PC-3 (cell line): ENCODE results near the gene VPS13A. TPM values are rescaled to one million over a fixed set of nuclear protein-coding genes. Genes with fewer than 3 reads are reported as not detected.

Source experiments
- ATAC-seq: fragments of 200-7000 bp; cut with Tn5 transposase; 2 replicates; pipeline ENCODE4 v1.9.1; 2020; ENCODE audit warnings: mild to moderate bottlenecking, moderate library complexity
- Bru-seq: library from RNA; stranded (reverse); fragments of 400-500 nt; gene quantifications from one replicate; lab custom pipeline; 2021; lab: Mats Ljungman, UMichigan
- BruChase-seq, 2 experiments: library from RNA; stranded (reverse); fragments of 400-500 nt; gene quantifications; one replicate each; lab custom pipeline; 2021; lab: Mats Ljungman, UMichigan
- BruUV-seq: library from RNA; stranded (reverse); fragments of 400-500 nt; replicated peaks from 2 replicates; lab custom pipeline; 2021; lab: Mats Ljungman, UMichigan
- CTCF ChIA-PET: fragments of 300-600 bp; sonication (Branson Sonifier 250); formaldehyde crosslinking; loops from one replicate; lab custom pipeline; 2022; ENCODE audit warnings: antibody characterized with exemption; lab: Charles Lee
- POLR2A ChIA-PET: fragments of 300-600 bp; sonication (Branson Sonifier 250); formaldehyde crosslinking; loops from one replicate; lab custom pipeline; 2022; ENCODE audit warnings: antibody characterized with exemption; ENCODE audit not compliant: unreplicated experiment; lab: Charles Lee
- DNase-seq: peaks from one replicate; pipeline ENCODE4 v3.0.0-alpha.2; 2015
- H2AFZ ChIP-seq: fragments of 300-600 bp; sonication (generic); 2 replicates; pipeline ENCODE4 v1.6.0; 2016; ENCODE audit warnings: antibody characterized with exemption, low read length
- H3F3A ChIP-seq: fragments of 300-600 bp; sonication (generic); one replicate; pipeline ENCODE4 v1.6.0; 2017; ENCODE audit warnings: antibody characterized with exemption, low read length, control low read depth, mild to moderate bottlenecking; ENCODE audit not compliant: unreplicated experiment
- H3K27ac ChIP-seq: fragments of 300-600 bp; sonication (generic); 2 replicates; pipeline ENCODE4 v1.5.1; 2016; ENCODE audit warnings: mild to moderate bottlenecking, low read length
- H3K27me3 ChIP-seq: fragments of 300-600 bp; sonication (generic); 2 replicates; pipeline ENCODE4 v1.6.1; 2016; ENCODE audit warnings: low read length, mixed read lengths
- H3K36me3 ChIP-seq: fragments of 300-600 bp; sonication (generic); 2 replicates; pipeline ENCODE4 v1.6.1; 2016; ENCODE audit warnings: low read depth, mixed run types, low read length, mixed read lengths
- H3K4me1 ChIP-seq: fragments of 300-600 bp; sonication (generic); 2 replicates; pipeline ENCODE4 v1.5.1; 2016; ENCODE audit warnings: low read length; ENCODE audit not compliant: insufficient read depth
- H3K4me2 ChIP-seq: fragments of 300-600 bp; sonication (generic); 2 replicates; pipeline ENCODE4 v1.6.0; 2016; ENCODE audit warnings: low read length
- H3K4me3 ChIP-seq: fragments of 300-600 bp; sonication (generic); 2 replicates; pipeline ENCODE4 v1.5.1; 2016; ENCODE audit warnings: mild to moderate bottlenecking, low read length, mixed read lengths
- H3K79me2 ChIP-seq: fragments of 300-600 bp; sonication (generic); 2 replicates; pipeline ENCODE4 v1.6.1; 2017; ENCODE audit warnings: low read length, mixed read lengths
- H3K9ac ChIP-seq: fragments of 300-600 bp; sonication (generic); 2 replicates; pipeline ENCODE4 v1.6.0; 2016; ENCODE audit warnings: mild to moderate bottlenecking, low read length
- H3K9me2 ChIP-seq: fragments of 300-600 bp; sonication (generic); replicated peaks from 2 replicates; pipeline ENCODE4 v1.6.1; 2016; ENCODE audit warnings: mixed run types, low read length, mixed read lengths
- H3K9me3 ChIP-seq: fragments of 300-600 bp; sonication (generic); 2 replicates; pipeline ENCODE4 v1.6.1; 2016; ENCODE audit warnings: low read length, mixed read lengths
- H4K20me1 ChIP-seq: fragments of 300-600 bp; sonication (generic); 2 replicates; pipeline ENCODE4 v1.6.1; 2016; ENCODE audit warnings: low read length, mixed read lengths
- EZH2 ChIP-seq: fragments of 300-600 bp; sonication (generic); IDR thresholded peaks from one replicate; pipeline ENCODE4 v1.6.1; 2017; ENCODE audit warnings: antibody characterized with exemption, mild to moderate bottlenecking, low read length; ENCODE audit not compliant: unreplicated experiment
- EZH2phosphoT487 ChIP-seq: fragments of 300-600 bp; sonication (generic); IDR thresholded peaks from 2 replicates; pipeline ENCODE4 v1.6.1; 2018; ENCODE audit warnings: mild to moderate bottlenecking, antibody characterized with exemption, low read length, borderline replicate concordance
- intact Hi-C: fragments of 100-400 bp; cut with micrococcal nuclease; formaldehyde crosslinking; loops from 2 replicates; pipeline ENCODE4 v1.9.0; 2023
- long read RNA-seq: library from polyadenylated mRNA; unstranded; transcript quantifications from one replicate; pipeline ENCODE4 v2.0.0, GENCODE V29; 2021; ENCODE audit not compliant: unreplicated experiment
- total RNA-seq: library from RNA; depleted of rRNA; stranded (reverse); fragments of >200 nt; gene quantifications from 2 replicates; pipeline ENCODE4 v1.2.3, GENCODE V29; 2014; rRNA removed
- TF ChIP-seq, protein P1 (sequence below): fragments of 300-600 bp; sonication (generic); conservative IDR thresholded peaks from 2 replicates; pipeline ENCODE4 v1.5.1; 2017; ENCODE audit warnings: antibody characterized with exemption, low read depth, mild to moderate bottlenecking, low read length

Gene VPS13A
- total RNA-seq, result 12.0 and 17.5 TPM in 2 replicates
- Bru-seq, nascent RNA, result percentile 68 among the genes with signal in this experiment
- percentile 62 among the genes with signal in this experiment for BruChase-seq, experiment 1, labeled RNA remaining after a 6-hour chase
- percentile 70 among the genes with signal in this experiment for BruChase-seq, experiment 2, labeled RNA remaining after a 2-hour chase
- long read RNA-seq, partial matches to known transcripts, result 2 of 4 reads
- long read RNA-seq, other reads (novel, unspliced or antisense), result 2 of 4 reads

DNA sequence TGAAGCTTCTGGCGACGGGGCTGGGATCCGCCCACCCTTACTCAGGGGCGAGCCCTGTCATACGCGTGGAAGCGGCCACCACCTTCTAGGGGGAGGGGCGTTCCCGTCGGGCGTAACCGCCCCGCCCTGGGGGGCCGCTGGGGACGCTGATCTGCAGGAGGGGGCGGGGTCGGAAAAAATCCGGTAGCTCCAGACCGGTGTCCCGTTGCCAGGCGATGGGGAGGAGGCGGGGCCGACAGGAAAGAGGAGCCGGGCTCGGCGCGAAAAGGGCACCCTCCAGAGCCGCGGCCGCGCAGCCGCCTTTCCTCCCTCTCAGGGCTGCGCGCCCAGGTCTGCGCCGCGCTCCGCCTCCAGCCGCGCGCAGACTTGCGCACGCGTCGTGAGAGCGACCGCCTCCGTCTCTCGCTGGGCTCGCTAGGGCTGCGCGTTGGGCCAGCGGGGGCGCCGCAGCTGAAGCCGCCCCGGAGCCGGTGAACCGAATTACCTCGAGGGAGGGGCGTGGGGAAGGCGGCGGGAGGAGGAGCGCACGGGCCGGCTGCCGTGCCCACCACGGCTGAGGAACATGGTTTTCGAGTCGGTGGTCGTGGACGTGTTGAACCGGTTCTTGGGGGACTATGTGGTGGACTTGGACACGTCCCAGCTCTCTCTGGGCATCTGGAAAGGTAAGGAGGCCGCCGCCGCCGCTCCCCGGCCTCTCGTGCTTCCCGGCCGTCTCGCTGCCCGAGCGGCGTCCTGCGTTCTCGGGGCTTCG, at the start of gene VPS13A:
VPS13A (plus strand) TSS at position 392 of the 751 bp plus-strand sequence; CDS start at position 563, 171 bp downstream.
- Histone ChIP-seq H3K4me1 (peaks cover 10% of the 10 kb centered on the region; the same call in 1 of the 2 replicates), H3K9me2 (no peaks in the 10 kb centered on the region), H3F3A (no peaks in the 10 kb centered on the region), H3K27ac (peak within 1 kb of the TSS; percentile 36; the same call in 1 of the 2 replicates), H3K9ac (peak within 1 kb of the TSS; percentile 70), H4K20me1 (peaks cover 14% of the 10 kb centered on the region; the same call in 1 of the 2 replicates), H3K79me2 (peaks cover 47% of the 10 kb centered on the region), H3K9me3 (no peaks in the 10 kb centered on the region), H2AFZ (peak within 1 kb of the TSS; percentile 94), H3K4me3 (peak within 1 kb of the TSS; percentile 88), H3K36me3 (no peaks in the 10 kb centered on the region), H3K27me3 (no peaks in the 10 kb centered on the region), H3K4me2 (peak within 1 kb of the TSS; percentile 97)
- ATAC-seq (peak; percentile 88), DNase-seq (peak; percentile 91)
- ChIA-PET CTCF (interaction anchor here (0.6 to 0.8 kb wide), 2 partner anchors 38 to 422 kb away, joined by 4 read pairs; no protein-coding TSS in a partner anchor), POLR2A (no interaction called here)
- intact Hi-C loops, result no loop called here
- no peak for TF ChIP-seq EZH2phosphoT487
- TF ChIP-seq EZH2, result no peak
- TF ChIP-seq, protein P1, sequence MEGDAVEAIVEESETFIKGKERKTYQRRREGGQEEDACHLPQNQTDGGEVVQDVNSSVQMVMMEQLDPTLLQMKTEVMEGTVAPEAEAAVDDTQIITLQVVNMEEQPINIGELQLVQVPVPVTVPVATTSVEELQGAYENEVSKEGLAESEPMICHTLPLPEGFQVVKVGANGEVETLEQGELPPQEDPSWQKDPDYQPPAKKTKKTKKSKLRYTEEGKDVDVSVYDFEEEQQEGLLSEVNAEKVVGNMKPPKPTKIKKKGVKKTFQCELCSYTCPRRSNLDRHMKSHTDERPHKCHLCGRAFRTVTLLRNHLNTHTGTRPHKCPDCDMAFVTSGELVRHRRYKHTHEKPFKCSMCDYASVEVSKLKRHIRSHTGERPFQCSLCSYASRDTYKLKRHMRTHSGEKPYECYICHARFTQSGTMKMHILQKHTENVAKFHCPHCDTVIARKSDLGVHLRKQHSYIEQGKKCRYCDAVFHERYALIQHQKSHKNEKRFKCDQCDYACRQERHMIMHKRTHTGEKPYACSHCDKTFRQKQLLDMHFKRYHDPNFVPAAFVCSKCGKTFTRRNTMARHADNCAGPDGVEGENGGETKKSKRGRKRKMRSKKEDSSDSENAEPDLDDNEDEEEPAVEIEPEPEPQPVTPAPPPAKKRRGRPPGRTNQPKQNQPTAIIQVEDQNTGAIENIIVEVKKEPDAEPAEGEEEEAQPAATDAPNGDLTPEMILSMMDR, result peak; percentile 28; the same call in 1 of the 2 replicates
- no TSS peak for BruUV-seq

DNA sequence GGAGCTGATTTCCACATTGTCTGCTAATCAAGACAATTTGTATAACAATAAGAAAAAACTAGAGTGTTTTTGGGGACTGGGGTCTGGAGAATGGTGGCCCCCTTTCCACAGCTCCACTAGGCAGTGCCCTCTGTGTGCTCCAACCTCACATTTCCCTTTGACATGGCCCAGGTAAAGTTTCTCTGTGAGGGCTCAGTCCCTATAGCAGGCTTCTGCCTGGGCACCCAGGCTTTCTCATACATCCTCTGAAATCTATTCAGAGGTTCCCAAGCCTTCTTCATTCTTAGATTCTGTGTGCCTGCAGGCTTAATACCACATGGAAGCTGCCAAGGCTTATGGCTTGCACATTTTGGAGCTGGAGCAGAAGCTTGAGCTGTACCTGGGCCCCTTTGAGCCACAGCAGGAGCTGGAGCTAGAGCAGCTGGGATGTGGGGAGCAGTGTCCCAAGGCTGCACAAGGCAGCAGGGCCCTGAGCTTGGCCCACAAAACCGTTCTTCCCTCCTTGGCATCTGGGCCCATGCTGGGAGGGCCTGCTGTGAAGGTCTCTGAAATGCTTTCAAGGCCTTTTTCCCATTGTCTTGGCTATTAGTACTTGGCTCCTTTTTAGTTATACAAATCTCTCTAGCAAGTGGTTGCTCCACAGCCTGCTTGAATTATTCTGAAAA, 49.1 kb upstream of the VPS13A start:
- H3K9ac ChIP-seq, result no peak overlapping the region
- H3K4me2 ChIP-seq, result no peak overlapping the region
- no peaks in the 10 kb centered on the region for H4K20me1 ChIP-seq
- intact Hi-C loops, result no loop called here
- no peak overlapping the region for H3K27ac ChIP-seq
- no peaks in the 10 kb centered on the region for H3K79me2 ChIP-seq
- ATAC-seq, result no peak
- H3K4me1 ChIP-seq, result no peaks in the 10 kb centered on the region
- TF ChIP-seq EZH2 (no peak), EZH2phosphoT487 (no peak)
- TF ChIP-seq, protein P1, result no peak
- no peaks in the 10 kb centered on the region for H3K9me3 ChIP-seq
- no peaks in the 10 kb centered on the region for H3F3A ChIP-seq
- DNase-seq, result no peak
- peaks cover 23% of the 10 kb centered on the region for H3K27me3 ChIP-seq
- ChIA-PET CTCF (no interaction called here), POLR2A (no interaction called here)
- BruUV-seq, result no TSS peak
- H3K4me3 ChIP-seq, result no peak overlapping the region
- no peak overlapping the region for H2AFZ ChIP-seq
- H3K9me2 ChIP-seq, result no peaks in the 10 kb centered on the region
- no peaks in the 10 kb centered on the region for H3K36me3 ChIP-seq
